ENCODE data around the gene IGFBPL1.
"Not testable (repeated sequence)": the region's sequence is repeated elsewhere in the genome, so short reads cannot be mapped to it uniquely, and the experiment has no call there.

The IGFBPL1 gene

DNA sequence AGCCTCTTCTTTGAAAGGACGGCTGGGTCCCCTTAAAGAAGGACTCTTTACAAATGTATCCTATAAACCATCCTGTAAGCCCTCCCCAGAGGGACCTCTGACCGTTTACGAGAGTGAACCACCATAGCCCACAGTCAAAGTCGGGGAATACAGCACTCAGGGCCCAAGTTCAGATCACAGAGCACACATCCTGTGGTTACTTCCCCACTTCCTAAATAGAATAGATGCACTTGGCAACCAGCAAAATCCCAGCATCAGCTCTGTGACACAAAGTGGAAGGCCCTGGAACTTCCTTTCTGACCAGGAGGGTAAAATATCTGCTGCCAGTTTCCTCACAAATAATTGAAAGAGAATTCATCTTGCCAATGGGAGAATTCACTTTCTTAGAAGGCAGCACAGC lies 6.9 kb upstream of the IGFBPL1 start:
- DNase-seq: no peak

DNA sequence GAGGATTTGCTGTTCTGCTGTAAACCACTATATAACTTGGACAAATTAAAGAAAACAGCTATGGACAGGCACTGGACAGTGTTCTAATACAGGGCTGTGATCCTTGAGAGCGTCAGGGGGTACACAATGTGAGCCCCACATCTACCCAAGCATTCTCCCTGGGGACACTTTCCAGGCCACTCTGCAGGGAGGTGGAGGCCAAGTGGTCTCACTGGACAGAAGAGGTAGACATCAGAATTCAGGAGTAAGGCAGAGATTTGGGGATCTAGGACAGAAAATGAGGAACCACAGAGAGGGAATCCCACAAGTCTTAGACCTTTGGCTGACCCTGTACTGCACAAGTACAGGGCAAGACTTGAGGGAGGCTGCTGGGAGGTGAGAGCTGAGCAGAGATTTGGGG lies 3.8 kb upstream of the IGFBPL1 start:
- no peak for DNase-seq

DNA sequence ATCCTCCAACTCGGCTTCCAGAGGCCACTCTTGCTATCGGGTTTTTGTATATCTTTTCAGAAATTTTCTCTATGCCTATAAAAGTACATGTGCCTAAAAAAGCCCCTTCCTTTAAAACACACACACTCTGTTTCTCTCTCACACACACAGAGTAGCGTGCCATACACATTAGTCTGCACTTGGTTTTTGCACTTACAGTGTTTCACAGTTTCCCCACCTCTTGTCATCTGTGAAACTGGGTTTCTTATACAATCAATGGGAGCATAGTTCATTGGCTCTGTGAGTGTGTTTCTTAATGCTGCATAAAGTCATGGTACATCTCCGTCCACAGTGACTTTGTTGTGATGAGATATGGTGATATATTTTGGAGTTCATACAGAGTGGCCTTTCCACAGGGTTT lies 664 bp upstream of the IGFBPL1 start:
- no peak for DNase-seq

DNA sequence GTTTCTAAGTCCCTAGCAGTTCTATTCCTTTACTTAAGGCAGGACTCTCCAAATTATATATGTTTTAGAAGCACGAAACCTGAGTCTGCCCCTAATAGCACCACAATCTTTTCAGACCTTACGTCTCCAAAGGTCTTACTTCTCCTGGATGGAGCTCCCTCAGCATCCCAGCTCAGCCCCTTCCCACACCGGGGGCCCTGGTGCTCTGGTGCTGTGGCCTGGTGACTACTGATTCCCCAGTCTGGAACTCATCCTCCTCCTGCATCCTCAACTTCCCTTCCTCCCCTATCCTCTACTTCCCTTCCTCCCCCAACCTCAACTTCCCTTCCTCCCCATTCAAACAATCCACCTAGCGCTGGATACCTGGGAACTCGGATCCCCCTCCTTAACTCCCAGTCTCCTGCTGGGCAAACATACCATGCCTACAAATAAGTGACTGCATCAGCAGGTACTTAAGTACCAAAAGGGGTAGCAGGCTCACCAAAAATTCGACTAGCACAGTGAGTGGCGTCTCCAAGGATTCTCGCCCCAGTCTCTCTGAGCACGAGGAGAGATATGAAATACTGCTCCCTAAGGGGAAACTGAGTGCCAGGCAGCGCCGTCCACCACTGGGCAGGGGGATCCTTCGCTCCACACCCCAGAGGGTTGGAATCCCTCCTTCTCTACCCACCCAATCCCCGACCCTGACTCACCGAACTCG lies 831 bp downstream of the IGFBPL1 start:
- no peak for DNase-seq

DNA sequence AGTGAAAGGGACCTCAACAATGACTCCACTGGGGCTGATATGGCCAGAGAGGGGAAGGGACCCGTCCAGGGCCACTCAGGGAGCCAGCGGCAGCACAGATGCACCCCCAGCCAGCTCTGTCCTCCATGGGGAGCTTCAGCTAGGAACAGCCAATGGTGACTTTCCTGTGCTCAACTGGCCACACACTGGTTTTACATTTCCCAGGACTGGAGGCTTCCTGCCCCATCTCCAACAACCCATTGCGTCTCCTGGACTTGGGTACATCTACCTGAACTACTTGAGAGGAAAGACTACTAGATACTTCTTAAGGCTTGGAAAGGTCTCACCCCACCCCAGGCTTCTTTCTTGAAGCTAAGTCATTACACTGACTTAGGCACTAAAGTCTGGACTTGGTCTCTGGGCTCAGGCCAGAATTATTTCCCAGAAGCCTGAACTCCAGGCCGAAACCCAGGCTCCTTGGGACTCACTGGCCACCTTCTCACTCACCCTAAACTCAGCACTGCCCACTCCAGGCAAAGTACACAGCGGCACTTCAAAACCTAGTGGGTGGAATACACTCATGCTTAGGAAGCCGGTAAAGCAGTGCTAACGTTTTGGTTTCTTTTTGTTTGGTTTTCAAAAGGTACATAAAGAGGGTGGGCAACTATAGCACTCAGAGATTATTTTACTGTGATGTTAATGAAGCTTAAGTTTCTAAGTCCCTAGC lies 1.5 kb downstream of the IGFBPL1 start:
- no peak for DNase-seq

DNA sequence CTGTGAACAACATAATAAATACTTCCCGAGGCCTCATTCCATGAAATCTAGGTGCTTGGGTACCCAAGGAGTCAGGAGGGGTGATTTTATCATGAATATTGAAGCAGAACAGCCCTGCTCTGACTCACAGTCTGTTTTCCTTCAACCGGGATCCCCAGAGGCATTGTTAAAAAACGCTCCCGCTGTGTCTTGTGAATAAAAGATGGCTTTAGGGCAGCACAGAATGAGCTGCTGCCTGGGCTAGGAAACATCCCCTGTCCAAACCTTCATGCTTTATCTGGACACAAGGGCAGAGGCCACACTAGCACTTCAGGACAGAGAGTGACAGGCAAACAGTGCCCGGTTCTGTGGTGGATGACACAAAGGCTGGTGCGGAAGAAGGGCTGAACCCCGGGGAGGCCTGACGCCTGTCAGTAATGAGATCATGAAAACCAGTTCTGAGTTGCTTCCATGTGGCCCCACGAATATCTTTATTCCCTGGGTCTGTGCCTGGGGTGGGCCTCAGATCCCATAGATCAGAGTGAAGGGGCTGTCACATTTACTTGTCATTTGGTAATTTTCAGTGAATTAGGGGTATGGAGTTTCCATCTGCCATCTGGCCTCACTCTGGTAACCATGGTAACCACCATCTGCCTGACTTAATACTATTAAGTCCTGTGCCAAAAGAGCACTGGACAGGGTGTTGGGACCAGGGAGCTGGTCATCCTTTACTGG lies 2.6 kb downstream of the IGFBPL1 start:
- no peak for DNase-seq

DNA sequence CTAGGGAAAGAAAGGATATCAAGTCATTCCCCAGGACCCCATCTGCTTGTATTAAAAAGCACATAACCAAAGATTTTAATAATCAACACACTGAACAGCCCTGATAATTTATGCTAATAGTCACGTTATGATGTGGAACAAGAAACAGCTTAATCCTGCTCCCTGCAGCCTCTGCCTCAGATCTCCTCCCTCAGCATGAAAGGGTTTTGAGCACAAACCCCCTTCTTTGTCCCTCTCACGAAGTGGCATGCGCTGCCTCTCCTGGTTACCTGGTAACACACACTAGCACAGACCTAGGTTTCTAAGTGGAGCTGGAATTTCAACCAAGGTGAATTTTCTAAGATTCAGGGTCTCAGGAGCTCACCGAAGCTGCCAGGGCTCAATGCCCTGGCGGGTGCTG lies 5.1 kb downstream of the IGFBPL1 start:
- no peak for DNase-seq

DNA sequence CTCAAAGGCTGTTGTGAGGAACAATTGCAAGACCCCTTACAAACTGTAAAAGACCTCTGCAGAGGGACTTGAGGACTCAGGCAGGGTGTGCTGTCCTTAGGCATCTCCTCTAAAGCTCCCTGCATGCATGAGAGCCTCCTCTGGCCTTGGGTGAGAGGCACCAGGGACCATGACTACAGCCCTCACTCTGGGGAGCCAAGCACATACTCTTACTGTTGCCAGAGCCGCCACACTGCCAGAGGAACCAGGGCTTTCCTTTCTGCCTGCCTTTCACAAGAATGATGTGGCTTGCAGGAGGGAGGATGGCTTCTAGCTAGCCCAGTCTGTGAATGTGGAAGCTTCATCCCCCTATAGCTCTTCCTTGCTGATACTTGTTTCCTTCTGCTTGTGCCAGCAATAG lies 5.9 kb downstream of the IGFBPL1 start:
- no peak for DNase-seq

DNA sequence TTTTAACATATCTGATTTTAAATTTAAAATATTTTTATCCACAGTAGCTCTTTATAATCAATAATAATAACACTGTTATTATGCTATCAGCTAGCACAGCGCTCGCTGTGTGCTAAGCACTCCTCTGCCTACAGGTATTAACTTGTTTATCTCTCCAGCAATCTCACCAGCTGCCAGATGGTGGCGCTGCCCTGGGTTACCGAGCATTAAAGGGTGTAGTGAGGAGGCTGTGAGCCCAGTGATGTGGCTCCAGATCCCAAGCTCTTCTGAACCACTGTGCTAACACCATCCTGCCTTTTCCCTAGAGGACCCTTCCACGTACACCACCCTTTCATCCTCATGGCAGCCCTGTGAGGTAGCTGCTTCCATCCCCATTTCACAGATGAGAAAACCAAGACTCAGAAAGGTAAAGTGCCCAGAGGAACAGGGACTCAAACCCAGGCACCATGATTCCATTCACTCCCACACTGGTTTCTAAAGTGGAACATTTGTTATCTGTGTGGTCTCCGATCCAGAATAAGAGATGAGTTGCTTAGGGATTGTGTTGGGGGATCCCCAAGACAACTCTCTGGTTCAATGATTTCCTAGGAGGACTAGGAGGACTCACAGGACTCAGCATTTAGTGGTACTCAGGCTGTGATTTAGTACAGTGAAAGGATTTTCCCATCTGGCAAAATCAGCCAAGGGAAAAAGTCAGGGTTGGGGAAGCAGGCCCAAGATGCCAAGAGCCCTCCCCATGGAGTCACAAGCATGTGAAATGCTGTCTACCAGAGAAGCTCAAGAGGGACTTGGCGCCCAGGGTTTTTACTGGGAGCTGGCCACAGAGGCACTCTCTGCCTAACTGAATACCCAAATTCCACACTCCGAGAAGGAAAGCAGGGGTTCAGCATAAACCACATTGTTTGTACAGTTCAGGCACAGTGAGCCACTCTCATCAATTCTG lies 7.0 kb downstream of the IGFBPL1 start:
- DNase-seq: no peak

DNA sequence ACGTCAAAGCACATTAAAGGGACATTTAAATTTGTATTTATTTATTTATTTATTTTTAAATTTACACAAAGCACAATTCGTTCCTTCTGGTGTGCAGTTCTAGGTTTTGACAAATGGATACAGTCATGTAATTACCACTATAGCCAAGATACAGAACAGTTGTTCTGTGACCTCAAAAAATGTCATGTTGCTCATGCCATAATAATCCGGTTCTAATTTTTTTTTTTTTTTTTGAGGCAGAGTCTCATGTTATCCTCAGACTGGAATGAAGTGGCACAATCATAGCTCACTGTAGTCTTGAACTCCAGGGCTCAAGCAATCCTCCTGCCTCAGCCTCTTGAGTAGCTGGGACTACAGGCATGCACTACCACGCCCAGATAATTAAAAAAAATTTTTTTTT lies 7.8 kb downstream of the IGFBPL1 start:
- no peak for DNase-seq

DNA sequence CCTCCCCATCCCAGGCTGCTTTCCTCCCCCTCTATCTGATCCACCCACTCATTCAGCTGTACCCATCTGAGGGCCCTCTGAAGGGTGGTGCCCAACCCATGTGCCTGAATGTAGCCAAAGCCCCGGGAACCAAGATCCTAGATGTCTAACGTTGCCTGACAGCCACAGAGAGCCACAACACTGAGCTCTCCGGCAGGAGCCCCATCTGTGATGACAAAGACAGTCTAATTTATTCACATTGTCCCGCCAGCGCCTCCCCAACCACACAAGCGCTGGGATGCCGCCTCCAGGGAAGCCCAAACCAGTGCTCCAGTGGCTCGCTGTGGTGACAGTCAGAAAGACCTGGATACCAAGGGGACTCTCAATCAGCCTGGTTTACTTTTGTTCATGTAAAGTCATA lies 8.4 kb downstream of the IGFBPL1 start:
- no peak for DNase-seq

DNA sequence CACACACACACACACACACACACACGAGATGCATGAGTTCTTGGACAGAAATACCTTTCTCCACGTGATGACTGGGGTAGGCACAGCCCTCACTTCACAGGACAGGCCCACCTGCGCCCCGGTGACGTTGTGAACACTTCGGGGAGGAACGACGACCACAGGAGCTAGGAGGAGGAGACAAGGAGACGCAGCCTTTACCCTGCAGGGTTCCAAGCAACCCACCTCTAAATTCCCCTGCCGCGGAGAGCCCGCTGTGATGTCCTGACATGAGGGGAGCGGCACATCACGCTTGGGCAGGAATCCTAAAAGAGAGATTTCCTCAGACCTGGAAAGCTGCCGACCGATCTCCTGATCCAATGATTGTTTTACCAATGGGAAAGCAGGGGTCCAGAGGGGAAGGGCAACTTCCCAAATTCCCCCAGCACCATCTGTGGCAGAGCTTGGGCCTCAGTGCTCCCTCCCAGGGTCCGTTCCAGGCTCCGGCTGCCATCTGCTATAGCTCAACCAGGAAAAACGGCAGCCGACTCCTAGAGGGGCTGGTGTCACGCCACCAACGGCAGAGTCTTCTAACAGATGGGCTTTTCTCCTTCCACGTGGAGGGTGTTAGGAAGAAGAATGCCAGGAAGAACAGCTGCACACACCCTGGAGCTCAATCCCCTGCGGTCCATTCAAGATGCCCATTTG lies 10.1 kb downstream of the IGFBPL1 start:
- DNase-seq: no peak

DNA sequence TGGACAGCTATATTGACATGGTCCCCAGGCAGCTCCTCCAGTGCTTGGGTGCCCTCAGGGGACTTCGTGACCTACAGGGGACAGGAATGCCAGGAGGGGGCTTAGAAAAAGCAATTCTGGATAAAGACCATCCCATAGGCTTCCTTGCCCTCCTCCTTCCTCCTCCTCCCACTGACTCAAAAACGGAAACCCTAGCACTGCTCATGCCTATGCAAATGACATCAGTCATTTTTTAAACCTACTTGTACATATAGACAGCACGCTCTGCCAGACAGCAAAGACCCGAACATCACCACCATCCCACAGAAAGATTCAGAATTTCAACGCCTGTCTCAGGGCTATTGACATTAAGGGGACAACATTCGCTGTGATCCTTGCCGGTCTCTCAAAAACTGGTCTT lies 11.0 kb downstream of the IGFBPL1 start:
- no peak for DNase-seq

DNA sequence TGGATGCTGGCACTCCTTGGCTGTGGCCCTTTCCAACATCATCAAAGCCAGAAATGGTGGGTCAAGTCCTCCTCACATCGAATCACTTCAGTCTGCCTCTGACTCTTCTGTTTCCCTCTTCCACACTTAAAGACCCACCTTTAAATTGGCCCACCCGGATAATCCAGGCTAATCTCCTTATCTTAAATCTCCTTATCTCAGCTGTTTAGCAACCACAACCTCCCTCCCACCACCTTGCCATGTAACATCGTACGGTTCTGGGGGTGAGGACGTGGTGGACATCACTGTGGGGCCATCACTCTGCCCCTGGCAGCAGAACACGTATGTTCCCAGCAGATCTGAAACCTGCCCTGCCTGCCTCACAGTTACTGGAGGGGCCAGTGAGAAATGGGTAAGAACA lies 11.5 kb downstream of the IGFBPL1 start:
- no peak for DNase-seq

DNA sequence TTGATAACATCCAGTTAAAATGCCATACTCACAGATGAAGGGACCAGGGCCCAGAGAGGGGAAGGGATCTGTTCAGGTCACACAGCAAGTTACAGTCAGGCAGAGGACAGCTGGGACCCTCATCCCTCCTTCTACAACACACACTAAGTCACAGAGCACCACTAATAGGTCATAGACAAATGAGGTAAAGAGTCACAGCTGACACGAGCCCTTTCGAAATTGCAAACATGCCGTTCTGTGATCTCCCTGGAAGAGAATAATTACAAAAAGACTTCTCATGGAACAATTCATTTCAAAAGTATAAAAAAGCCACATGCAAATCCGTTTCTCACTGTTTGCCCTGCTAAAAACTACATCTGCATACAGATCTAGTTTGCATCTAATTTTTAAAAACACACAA lies 15.5 kb downstream of the IGFBPL1 start:
- no peak for DNase-seq

DNA sequence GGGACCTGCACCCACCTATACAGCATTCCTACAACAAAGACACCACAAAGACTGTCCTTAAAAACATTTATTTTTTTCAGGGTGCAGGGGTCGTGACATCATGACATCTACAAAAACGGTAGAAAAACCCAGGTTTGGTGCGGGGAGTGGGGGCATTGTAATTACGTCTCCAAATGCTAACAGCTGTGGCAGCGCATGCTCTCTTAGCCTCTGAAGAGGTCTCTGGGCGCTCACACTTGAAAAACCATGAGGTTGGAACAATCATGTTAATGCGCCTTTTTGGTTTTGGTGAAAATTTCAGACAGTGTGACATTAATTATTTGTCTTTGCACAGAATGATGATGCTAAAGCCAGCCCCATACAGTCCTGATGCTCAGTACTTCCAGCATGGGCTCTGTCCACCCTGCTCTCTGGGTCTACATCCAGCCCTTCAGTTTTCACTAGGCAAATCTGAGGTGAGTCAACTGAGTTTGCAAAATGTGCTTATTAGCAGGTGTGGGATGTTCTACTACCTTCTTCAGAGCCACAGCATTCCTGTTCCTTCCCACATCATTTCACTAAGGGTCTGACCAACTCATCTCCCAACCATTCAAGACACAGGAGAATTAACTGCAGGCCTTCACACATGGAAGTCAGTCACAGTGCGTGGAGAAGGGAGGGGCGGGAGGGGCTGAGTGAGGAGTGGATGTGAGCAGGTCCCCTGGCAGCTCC lies 17.6 kb downstream of the IGFBPL1 start:
- DNase-seq: no peak

DNA sequence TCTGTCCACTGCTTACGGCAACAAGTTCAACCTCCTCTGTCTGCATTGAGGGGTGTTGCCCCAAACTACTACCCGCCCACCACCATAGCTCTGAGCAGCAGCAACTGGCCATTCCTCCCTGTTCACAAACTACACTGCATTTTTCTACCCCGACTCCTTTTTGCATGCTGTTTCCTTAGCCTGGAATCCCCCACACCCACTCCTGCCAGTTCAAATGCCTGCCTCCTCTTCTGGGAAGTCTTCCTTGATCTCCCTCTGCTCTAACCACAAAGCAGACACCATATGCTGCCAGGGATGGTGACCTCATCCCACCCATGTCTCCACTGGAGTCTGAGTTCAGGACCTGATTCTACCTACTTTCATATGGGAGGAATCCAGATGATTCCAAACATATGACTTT lies 18.5 kb downstream of the IGFBPL1 start:
- no peak for DNase-seq

DNA sequence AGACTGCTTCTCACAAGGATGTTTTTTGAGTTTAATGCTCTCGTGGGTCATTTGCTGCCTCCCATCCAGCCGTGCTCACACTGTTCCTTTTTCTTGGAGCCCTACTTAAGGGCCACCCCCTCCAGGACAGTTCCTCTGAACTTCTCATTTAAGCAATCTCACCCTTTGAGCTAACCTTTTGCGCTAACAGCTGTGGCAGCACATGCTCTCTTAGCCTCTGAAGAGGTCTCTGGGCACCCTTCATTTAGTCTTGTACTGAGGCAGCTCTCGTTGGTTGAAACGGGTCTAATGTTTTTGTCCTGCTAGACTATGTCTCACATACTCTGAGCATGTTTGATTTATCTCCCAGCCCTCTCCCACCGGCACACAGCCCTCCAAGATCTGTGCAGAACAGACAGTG lies 19.9 kb downstream of the IGFBPL1 start:
- no peak for DNase-seq

DNA sequence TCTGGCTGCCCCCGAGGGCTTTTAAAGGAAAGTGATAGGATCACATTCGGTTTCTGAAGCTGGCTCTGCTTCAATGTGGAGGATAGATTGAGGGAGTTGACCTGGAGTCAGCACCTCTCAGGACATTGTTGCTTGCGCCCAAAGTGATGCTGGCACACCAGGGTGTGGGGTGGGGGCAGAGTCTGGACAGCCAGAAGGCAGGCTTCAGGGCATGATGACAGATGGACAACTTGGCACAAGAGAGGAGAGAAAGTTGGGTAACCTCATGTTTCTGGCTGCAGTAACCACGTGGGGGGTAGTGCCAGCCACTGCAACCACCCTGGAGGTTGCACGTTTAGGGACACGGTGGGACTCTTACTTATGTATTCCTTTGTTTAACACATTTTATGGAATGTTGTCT lies 22.3 kb downstream of the IGFBPL1 start:
- DNase-seq: no peak

DNA sequence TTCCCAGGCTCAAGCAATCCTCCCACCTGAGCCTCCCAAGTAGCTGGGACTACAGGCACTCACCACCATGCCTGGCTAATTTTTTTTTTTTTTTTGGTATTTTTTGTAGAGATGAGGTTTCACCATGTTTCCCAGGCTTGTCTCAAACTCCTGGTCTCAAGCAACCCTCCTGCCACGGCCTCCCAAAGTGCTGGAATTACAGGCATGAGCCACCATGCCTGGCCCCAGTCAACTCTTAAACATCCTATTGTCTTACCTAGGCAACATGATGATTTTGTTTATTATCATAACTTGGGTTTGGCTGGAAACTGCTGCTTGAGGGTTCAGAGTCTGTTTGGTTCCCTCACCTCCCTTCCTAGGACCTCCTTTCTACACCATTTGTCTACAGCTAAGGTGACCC lies 25.1 kb downstream of the IGFBPL1 start:
- not testable (repeated sequence) for DNase-seq

DNA sequence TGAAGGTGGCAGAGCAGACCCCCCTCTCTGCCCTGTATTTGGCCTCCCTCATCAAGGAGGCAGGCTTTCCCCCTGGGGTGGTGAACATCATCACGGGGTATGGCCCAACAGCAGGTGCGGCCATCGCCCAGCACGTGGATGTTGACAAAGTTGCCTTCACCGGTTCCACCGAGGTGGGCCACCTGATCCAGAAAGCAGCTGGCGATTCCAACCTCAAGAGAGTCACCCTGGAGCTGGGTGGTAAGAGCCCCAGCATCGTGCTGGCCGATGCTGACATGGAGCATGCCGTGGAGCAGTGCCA lies 27.9 kb downstream of the IGFBPL1 start:
- DNase-seq: no peak

Measured in activated effector memory CD4-positive, alpha-beta T cell treated with Interleukin-2 at 50 U/mL for 16 hours (primary cell).